Neuronal stem cell (in vitro differentiated cells): ENCODE data around the gene ANXA8L1. TPM values are rescaled to one million over a fixed set of nuclear protein-coding genes. Genes with fewer than 3 reads are reported as not detected.
"Not testable (repeated sequence)": the region's sequence is repeated elsewhere in the genome, so short reads cannot be mapped to it uniquely, and the experiment has no call there.

Experiments
- DNase-seq: peaks from one replicate; pipeline ENCODE4 v3.0.0-alpha.2; 2013; ENCODE audit warnings: low spot score
- H2AFZ ChIP-seq: one replicate; pipeline ENCODE4 v1.6.1; 2013; ENCODE audit warnings: mild to moderate bottlenecking, low read length, inconsistent platforms
- H2AK5ac ChIP-seq: 2 replicates; pipeline ENCODE4 v1.6.1; 2013; ENCODE audit warnings: low read depth, mild to moderate bottlenecking, inconsistent platforms, low read length, moderate library complexity, mixed read lengths
- H2BK120ac ChIP-seq: 2 replicates; pipeline ENCODE4 v1.6.1; 2013; ENCODE audit warnings: low read depth, mild to moderate bottlenecking, inconsistent platforms, low read length, moderate library complexity, mixed read lengths
- H2BK12ac ChIP-seq: one replicate; pipeline ENCODE4 v1.6.1; 2013; ENCODE audit warnings: low read length, inconsistent platforms
- H2BK15ac ChIP-seq: 2 replicates; pipeline ENCODE4 v1.6.1; 2013; ENCODE audit warnings: mild to moderate bottlenecking, low read length, inconsistent platforms, mixed read lengths
- H2BK5ac ChIP-seq: one replicate; pipeline ENCODE4 v1.6.1; 2013; ENCODE audit warnings: inconsistent platforms, mild to moderate bottlenecking, low read length, moderate library complexity
- H3K14ac ChIP-seq: one replicate; pipeline ENCODE4 v1.6.1; 2013; ENCODE audit warnings: low read length, inconsistent platforms
- H3K18ac ChIP-seq: 2 replicates; pipeline ENCODE4 v1.6.1; 2013; ENCODE audit warnings: low read length, inconsistent platforms
- H3K23ac ChIP-seq: 2 replicates; pipeline ENCODE4 v1.6.1; 2013; ENCODE audit warnings: low read depth, mild to moderate bottlenecking, mixed read lengths, low read length, inconsistent platforms; ENCODE audit not compliant: poor library complexity
- H3K27ac ChIP-seq: replicated peaks from 3 replicates; pipeline ENCODE4 v1.5.1; 2013; ENCODE audit warnings: low read length, inconsistent platforms
- H3K27me3 ChIP-seq, 3 experiments: 2 replicates each; pipeline ENCODE4 v1.6.1; 2013; ENCODE audit warnings: low read length in 3 of 3, mild to moderate bottlenecking in 2 of 3, inconsistent platforms in 1 of 3, low read depth in 1 of 3, mixed read lengths in 1 of 3, moderate library complexity in 1 of 3; ENCODE audit not compliant: control insufficient read depth in 3 of 3, insufficient read depth in 3 of 3
- H3K36me3 ChIP-seq, 2 donors: replicated peaks in 1 of 2; 2 replicates each; pipeline ENCODE4 v1.6.1; 2013; ENCODE audit warnings: low read length in 2 of 2; ENCODE audit not compliant: control insufficient read depth in 2 of 2, insufficient read depth in 2 of 2
- H3K4ac ChIP-seq: 2 replicates; pipeline ENCODE4 v1.6.1; 2013; ENCODE audit warnings: inconsistent platforms, mild to moderate bottlenecking, low read length, moderate library complexity
- H3K4me1 ChIP-seq, 2 donors: 1 replicate in 1 of 2; 2 replicates in 1 of 2; pipeline ENCODE4 v1.6.1; 2013; ENCODE audit warnings: low read length in 2 of 2, low read depth in 1 of 2; ENCODE audit not compliant: control insufficient read depth in 2 of 2, insufficient read depth in 1 of 2
- H3K4me2 ChIP-seq: one replicate; pipeline ENCODE4 v1.6.1; 2013; ENCODE audit warnings: mild to moderate bottlenecking, low read length, inconsistent platforms; ENCODE audit not compliant: insufficient read depth, poor library complexity, severe bottlenecking
- H3K4me3 ChIP-seq, 2 donors: 2 replicates each; pipeline ENCODE4 v1.5.1; 2013; ENCODE audit warnings: low read length in 2 of 2, mild to moderate bottlenecking in 2 of 2, inconsistent platforms in 1 of 2, moderate library complexity in 1 of 2
- H3K79me1 ChIP-seq: one replicate; pipeline ENCODE4 v1.6.1; 2013; ENCODE audit warnings: low read depth, mild to moderate bottlenecking, inconsistent platforms, low read length, moderate library complexity
- H3K9ac ChIP-seq: one replicate; pipeline ENCODE4 v1.6.1; 2013; ENCODE audit warnings: mild to moderate bottlenecking, low read depth, low read length, inconsistent platforms; ENCODE audit not compliant: poor library complexity
- H3K9me3 ChIP-seq, 2 donors: replicated peaks in 1 of 2; 2 replicates each; pipeline versions ENCODE3 to v1.6.1; 2013; ENCODE audit warnings: low read length in 2 of 2, mild to moderate bottlenecking in 2 of 2, inconsistent platforms in 1 of 2, low read depth in 1 of 2, mixed read lengths in 1 of 2, moderate library complexity in 1 of 2; ENCODE audit not compliant: control insufficient read depth in 2 of 2, insufficient read depth in 1 of 2
- H4K8ac ChIP-seq: one replicate; pipeline ENCODE4 v1.6.1; 2013; ENCODE audit warnings: low read depth, mild to moderate bottlenecking, inconsistent platforms, low read length, moderate library complexity
- H4K91ac ChIP-seq: one replicate; pipeline ENCODE4 v1.6.1; 2013; ENCODE audit warnings: low read length, low read depth, mild to moderate bottlenecking, inconsistent platforms; ENCODE audit not compliant: poor library complexity
- WGBS, 2 donors: extraction: QIAGEN DNeasy Blood & Tissue Kit; methylation state at CpG; one replicate each; pipeline ENCODE4 v1.1.7; 2013; ENCODE audit warnings: missing lambda C conversion rate in 2 of 2, mixed read lengths in 1 of 2; ENCODE audit not compliant: insufficient read length in 2 of 2, insufficient replicate concordance in 1 of 2; ENCODE audit errors: extremely low coverage in 2 of 2; 5-methylcytosine and 5-hydroxymethylcytosine counted together
- polyA plus RNA-seq, 2 experiments: library from polyadenylated mRNA; stranded (reverse); fragments of 200-250 nt; gene quantifications; one replicate each; pipeline ENCODE4 v1.2.3, GENCODE V29; 2013

Gene ANXA8L1
- 0.03 TPM for polyA plus RNA-seq (2013, experiment 1 of 2)
- polyA plus RNA-seq (2013, experiment 2 of 2), result not detected

- H2BK12ac ChIP-seq, H3K23ac ChIP-seq, H3K79me1 ChIP-seq, H3K4me1 ChIP-seq, H3K27ac ChIP-seq, H3K9ac ChIP-seq, H2AFZ ChIP-seq, H3K36me3 ChIP-seq, H3K4me2 ChIP-seq, H3K4ac ChIP-seq, H3K4me3 ChIP-seq, H2BK15ac ChIP-seq, H3K18ac ChIP-seq, H3K14ac ChIP-seq, H2BK120ac ChIP-seq, H2BK5ac ChIP-seq, H3K9me3 ChIP-seq, H4K8ac ChIP-seq, DNase-seq, H2AK5ac ChIP-seq, H4K91ac ChIP-seq, H3K27me3 ChIP-seq: not testable (repeated sequence)
- WGBS, 2 donors, result no CpG with 5 or more reads among the region's 11 CpGs
Measured at GRCh38 chr10:46375406-46375805, at the start of gene ANXA8L1. Gene ANXA8L1, plus strand, starts transcription at chr10:46375776. Its CDS starts 76 bp downstream, at chr10:46375852.

GRCh38 chr10:46326066-46326465 lies 49.5 kb upstream of the ANXA8L1 start:
- no peak overlapping the region for H4K8ac ChIP-seq
- no peak overlapping the region for H4K91ac ChIP-seq
- WGBS, 2 donors, result no CpG with 5 or more reads among the region's 1 CpG
- no peak overlapping the region for H3K4me3 ChIP-seq
- H3K27ac ChIP-seq, result no peak overlapping the region
- H3K23ac ChIP-seq, result no peak overlapping the region
- no peak overlapping the region for H2BK15ac ChIP-seq
- H2BK12ac ChIP-seq, result no peak overlapping the region
- no peak overlapping the region for H3K4me2 ChIP-seq
- peaks cover 0 to 6% of the 10 kb centered on the region in 2 donors for H3K4me1 ChIP-seq
- H2BK120ac ChIP-seq, result no peak overlapping the region
- no peak overlapping the region for H2AK5ac ChIP-seq
- H2AFZ ChIP-seq, result no peak overlapping the region
- H3K9me3 ChIP-seq, result no peaks in the 10 kb centered on the region
- H3K18ac ChIP-seq, result no peak overlapping the region
- peaks cover 0 to 2% (median 0%) of the 10 kb centered on the region in 3 experiments for H3K27me3 ChIP-seq
- no peak overlapping the region for H3K9ac ChIP-seq
- H3K4ac ChIP-seq, result no peak overlapping the region
- no peak overlapping the region for H3K14ac ChIP-seq
- no peaks in the 10 kb centered on the region for H3K79me1 ChIP-seq
- peak overlapping the region; percentile 32 for H2BK5ac ChIP-seq
- DNase-seq, result no peak
- H3K36me3 ChIP-seq, result no peaks in the 10 kb centered on the region

GRCh38 chr10:46326971-46327370 lies 48.6 kb upstream of the ANXA8L1 start:
- Histone ChIP-seq H2AK5ac (peak overlapping the region; percentile 47), H3K4me1 (peaks cover 0 to 6% of the 10 kb centered on the region in 2 donors), H3K4ac (no peak overlapping the region), H3K14ac (peak overlapping the region; percentile 50), H3K4me3 (no peak overlapping the region), H3K18ac (peak overlapping the region; percentile 30), H3K36me3 (no peaks in the 10 kb centered on the region), H2AFZ (no peak overlapping the region), H3K4me2 (no peak overlapping the region), H4K8ac (no peak overlapping the region), H2BK5ac (peak overlapping the region; percentile 32), H3K27me3 (peaks cover 0 to 2% (median 0%) of the 10 kb centered on the region in 3 experiments), H2BK12ac (no peak overlapping the region), H3K9ac (peak overlapping the region; percentile 51), H3K27ac (no peak overlapping the region), H4K91ac (no peak overlapping the region), H2BK120ac (no peak overlapping the region), H2BK15ac (peak overlapping the region; percentile 17), H3K9me3 (no peaks in the 10 kb centered on the region), H3K23ac (peak overlapping the region; percentile 45), H3K79me1 (no peaks in the 10 kb centered on the region)
- no CpG with 5 or more reads among the region's 4 CpGs for WGBS, 2 donors
- no peak for DNase-seq

GRCh38 chr10:46327685-46328084 lies 47.9 kb upstream of the ANXA8L1 start:
- H3K79me1 ChIP-seq, result no peaks in the 10 kb centered on the region

More at GRCh38 chr10:46327685-46328084, 47.9 kb upstream of the ANXA8L1 start:
- H3K14ac ChIP-seq, result peak overlapping the region; percentile 59
- no peak overlapping the region for H3K4ac ChIP-seq
- H3K27ac ChIP-seq, result no peak overlapping the region
- peaks cover 0 to 6% of the 10 kb centered on the region in 2 donors for H3K4me1 ChIP-seq
- H2BK120ac ChIP-seq, result no peak overlapping the region
- H3K18ac ChIP-seq, result no peak overlapping the region
- H3K9me3 ChIP-seq, result no peaks in the 10 kb centered on the region
- no peak overlapping the region for H2BK12ac ChIP-seq
- H3K9ac ChIP-seq, result no peak overlapping the region
- H3K4me3 ChIP-seq, result no peak overlapping the region
- H3K27me3 ChIP-seq, result peaks cover 0 to 2% (median 0%) of the 10 kb centered on the region in 3 experiments
- no peaks in the 10 kb centered on the region for H3K36me3 ChIP-seq
- no peak overlapping the region for H4K8ac ChIP-seq
- no peak overlapping the region for H4K91ac ChIP-seq
- H2AFZ ChIP-seq, result no peak overlapping the region
- no CpG with 5 or more reads among the region's 5 CpGs for WGBS, 2 donors
- DNase-seq, result no peak
- peak overlapping the region; percentile 27 for H3K23ac ChIP-seq
- H2BK15ac ChIP-seq, result no peak overlapping the region
- no peak overlapping the region for H2AK5ac ChIP-seq
- H2BK5ac ChIP-seq, result no peak overlapping the region
- H3K4me2 ChIP-seq, result no peak overlapping the region
